Activated T-cell treated with anti-CD3 and anti-CD28 coated beads for 1 hour (primary cell): ENCODE results near the gene BCR.

Experiments
- DNase-seq: peaks from one replicate; pipeline ENCODE4 v3.0.0-alpha.2; 2020; ENCODE audit warnings: low read depth

BCR gene

DNA sequence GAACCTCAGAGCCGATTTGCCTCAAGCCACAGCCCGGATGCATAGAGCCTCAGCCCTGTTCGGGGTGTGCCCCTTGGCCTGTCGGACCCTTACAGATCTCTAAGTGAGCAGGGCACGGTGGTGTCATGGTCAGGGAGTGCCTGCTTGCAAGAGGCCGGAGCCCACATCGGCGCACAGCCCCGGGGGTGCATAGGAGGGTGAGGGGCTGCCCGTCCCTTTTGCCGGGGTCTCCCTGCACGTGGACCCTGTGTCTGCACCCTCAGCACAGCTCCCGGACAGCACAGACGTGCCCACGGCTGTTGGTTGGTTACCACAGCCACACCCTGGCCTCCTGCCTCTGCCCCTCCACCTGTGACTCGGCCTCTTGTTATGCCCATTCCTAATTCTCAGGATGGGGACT is 28.5 kb upstream of the BCR start:
- DNase-seq: no peak

DNA sequence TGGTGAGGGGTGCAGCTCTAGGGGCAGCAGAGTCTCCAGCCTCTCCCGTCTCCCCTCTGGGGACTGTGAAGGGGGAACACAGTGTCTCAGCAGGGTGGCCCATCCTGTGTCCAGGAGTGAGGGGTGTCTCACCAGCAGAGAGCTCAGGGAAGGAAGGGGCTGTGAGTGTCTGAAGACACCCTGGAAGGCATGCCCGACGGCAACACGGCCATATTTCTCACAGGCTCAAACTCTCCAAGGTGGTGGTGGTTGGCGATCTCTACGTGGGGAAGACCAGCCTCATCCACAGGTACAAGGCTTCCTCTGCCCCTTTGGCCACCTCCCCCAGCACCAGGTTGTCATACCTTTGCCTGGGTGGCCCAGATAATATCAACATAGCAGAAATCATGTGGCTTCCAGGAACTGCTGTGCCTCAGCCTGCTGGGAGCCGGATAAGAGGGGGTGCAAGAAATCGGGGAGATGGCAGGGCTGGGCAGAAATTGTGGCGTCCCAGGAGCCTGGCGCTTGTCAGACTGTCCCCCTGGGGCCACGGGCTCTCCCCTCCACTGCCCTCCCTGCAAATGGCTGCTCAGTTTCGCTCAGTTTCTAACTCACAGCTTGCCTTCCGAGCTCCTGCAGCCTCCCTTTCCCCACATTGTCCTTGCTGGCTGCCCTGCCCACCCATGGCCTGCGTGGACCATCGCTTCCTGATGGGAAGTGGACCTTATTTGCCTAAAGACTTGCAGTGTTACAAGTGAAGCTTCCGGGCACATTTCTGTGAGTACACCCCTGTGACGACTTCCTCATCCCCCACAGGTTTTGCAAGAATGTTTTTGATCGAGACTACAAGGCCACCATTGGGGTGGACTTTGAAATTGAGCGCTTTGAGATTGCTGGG is 27.8 kb upstream of the BCR start:
- DNase-seq: no peak

DNA sequence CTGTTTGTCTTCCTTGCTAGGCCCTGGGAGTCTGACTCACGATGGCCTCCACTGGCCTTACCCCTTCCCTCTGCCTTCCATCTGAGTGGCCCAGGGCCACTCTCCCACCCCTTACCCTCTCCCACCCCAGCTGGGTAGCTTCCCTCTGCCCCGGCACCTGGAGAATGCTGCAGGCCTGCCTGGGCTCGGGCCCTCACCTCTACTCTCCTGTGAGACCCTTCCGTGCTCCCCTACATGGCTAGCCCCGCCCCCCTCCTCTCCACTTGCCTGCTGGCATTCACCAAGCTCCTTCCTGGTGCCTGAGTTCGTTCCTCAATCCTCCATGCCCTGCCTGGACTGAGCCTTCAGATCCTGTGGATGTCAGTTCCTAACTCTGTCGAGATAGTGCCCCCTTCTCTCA is 26.3 kb upstream of the BCR start:
- DNase-seq: no peak

DNA sequence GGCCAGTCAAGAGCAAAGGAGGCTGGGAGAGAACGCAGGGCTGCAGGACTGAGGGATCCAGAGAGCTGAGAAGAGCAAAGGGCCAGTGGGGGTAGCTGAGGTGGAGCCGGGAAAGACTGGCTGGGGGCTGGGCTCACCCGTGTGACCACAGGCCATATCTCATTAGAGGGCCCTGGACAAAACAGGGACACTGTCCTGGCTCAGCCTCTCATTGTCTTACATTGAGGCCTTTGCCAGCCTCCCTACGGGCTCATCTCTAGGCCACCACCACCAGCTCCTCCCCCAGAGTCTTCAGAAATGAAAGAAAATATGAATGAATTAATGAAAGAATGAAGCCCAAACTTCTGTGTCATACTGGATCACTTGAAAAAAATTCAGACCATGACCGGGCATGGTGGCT is 25.8 kb upstream of the BCR start:
- DNase-seq: no peak

DNA sequence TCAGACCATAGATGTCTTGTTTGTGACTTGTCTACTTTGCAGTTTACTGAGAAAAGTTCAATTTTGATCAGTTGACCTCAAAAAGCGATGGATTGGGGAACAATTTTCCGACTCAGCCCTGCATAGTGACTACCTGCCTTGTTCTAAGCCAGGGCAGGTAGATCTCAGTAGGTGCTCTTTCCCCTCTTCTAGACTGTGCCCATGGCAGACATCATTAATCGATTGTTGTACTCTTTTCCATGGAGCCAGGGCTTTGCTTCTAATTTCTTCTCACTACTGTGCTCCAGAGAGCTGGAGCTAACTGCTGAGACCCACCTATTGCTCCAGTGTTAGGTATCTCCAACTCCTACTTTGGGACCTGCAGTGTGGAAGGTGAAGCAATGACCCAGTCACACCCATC is 25.2 kb upstream of the BCR start:
- DNase-seq: no peak

DNA sequence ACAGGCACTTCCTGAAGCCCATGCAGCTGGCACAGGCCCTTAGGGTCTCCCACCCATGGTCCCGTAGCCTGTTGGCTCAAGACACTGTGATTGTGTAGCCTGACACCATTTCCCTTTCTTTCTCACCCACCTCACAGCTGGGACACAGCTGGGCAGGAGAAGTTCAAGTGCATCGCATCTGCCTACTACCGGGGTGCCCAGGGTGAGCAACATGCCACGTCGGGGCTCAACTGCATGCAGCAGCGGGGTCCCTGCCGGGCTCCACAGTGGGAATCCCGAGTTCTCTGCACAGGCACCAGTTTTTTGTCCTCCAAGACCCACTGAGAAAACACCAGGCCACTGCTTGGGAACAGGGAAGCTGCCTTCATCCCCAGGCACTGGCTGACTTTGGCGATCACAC is 24.5 kb upstream of the BCR start:
- no peak for DNase-seq

DNA sequence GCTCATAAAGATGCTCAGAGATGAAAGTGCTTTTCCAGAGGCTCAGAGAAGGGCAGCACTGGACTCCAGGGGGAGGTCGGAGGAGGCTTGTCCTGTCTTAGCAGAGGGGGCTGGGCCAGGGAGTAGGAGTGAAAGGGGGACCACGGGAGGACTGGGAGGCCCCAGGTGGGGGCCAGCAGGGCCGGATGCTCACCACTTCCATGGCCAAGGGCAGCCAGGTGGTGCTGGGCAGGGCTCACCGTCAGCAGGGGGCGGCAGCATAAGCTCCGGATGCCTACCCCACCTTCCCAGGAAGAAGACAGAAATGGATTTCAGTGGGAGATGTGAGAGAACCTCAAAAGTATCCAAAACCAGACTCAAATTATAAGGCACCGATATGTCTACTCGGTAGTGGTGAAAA is 24.0 kb upstream of the BCR start:
- DNase-seq: no peak

DNA sequence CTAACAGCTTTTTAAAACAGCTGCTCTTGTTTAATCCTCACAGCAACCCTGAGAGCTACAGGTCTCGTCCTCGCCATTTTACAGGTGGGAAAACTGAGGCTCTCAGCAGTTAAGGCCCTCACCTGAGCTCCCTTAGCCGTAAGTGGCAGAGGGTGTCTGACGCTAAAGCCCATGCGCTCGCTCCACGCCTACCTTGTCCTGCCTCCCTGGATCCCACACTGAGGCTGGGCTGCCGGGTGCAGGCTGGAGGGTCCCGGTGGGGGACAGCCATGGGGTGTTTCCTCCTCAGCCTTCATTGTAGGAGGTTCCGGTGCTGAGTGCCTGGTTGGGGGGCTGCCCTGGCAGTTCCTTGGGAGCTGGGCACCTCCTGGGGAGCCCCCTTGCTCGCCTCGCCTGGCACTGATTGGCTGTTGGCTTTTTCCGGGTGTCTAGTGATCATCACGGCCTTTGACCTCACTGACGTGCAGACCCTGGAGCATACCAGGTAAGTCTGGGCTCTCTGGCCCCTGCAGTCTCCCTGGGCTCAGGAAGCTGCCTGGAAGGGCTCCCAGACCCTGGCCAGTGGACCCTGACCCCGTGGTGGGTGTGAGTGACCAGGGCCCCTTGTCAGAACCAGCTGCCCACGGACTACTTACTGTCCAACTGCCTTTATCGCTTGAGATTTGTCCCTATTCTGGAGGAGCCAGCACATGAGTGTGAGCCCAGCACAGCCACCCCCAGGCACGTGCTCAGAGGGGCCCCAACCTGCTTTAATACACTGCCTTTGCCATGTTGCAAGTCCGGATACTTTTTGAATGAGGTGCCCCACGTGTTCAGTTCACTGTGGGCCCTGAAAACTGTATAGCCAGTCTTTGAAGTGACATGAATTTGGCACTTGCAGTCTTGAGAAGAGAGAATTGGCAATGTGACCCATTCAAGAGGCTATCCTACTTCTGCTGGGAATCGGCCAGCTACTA is 22.5 kb upstream of the BCR start:
- no peak for DNase-seq

DNA sequence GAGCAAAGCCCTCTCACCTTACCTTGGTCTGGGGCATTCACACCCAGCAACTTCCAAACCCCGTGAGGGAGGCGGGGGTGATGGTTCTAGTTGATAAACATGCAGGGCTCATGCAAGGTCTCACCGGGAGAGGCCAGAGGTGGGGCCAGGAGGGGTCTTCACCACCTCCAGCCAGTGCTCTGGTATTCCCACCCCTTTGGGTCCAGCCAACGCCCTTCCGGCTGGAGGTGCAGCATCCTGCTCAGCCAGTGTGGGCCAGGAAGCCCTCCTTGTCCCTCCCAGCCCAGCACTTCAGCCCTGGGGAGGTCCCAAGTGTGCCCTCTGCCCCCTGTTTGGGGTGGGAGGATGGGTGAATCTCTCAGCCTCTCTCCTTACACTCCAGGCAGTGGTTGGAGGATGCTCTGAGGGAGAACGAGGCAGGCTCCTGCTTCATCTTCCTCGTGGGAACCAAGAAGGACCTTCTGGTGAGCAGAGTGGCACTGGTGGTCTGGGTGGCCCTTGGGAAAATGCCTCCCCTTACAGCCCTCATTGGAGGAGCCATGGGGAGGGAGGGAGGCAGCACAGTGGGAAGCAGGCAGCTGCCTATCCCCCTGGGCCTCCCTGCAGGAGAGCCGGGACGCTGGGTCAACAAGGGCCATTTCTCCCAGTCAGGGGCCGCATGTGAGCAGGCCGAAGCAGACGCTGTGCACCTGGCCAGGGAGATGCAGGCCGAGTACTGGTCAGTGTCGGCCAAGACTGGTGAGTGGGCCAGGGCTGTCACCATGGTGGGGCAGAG is 21.6 kb upstream of the BCR start:
- DNase-seq: no peak

DNA sequence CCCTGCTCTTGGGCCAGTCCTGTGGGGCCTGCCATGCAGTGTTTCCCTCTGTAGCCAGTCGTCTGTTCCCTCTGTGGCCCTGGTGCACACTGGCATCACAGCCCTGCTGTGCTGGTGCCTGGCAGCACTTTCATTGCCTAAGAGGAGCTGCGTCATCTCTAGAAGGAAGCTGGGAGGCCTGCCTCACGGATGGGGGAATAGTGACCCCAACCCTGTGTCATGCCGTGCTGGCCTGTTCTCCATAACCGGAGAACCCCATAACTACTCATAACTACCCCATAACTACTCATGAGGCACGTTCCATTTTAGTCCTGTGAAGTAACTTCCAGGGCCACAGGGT is 21.0 kb upstream of the BCR start:
- DNase-seq: no peak

DNA sequence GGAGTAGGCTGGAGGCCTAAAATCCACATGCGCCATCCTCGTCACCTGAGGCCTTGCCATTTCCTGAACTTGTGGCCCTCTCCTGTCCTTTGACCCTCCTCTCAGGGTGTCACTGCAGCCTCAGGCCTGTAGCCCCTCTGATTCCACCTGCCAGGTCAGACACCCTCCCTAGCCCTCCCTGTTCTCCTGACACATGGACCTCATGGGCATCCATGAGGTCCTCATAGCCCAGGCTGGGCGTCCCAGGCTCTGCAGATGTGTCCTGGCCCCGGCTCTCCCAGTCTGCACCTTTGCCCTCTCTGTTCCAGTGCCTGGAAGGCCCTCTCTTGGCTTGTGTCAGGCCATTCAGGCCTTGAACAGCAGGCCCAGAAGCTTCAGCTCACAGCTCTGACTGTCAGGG is 19.3 kb upstream of the BCR start:
- DNase-seq: no peak

DNA sequence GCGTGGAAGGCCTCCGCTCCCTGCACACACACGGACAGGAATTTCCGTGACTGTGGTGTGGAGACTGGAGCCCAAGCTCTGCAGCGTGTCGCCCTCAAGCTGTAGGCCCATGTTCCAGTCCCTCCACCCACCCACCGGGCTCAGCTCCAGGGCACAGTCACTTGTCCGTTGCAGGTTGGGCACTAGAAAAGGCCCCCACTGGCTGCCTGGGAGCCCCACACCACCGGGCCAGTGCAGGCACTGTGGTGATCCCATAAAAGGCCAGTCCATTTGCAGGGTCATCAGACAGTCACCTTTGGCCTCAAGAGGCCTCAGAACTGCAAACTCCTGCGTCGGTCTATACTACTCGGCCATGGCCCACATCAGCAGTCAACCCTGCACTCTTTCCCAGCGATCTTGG is 18.7 kb upstream of the BCR start:
- DNase-seq: no peak

DNA sequence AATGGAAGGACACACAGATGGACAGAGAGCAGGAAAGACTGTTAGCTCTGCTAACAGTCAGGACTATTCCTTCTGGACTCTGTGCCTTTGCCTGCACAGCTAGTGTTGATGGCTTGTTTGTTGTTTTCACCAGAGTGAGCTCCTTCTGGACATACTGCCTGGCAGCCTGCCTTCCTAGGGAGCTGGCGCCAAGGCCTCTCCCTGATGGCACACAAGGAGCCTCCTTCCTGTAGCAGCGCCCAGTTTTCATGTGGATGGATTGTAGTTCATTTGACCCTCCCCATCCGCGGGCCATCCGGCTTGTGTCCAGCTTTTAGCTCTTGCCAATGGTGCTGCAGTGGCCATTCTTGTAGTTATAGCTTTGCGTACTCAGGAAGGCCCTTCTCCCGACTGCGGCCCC is 16.6 kb upstream of the BCR start:
- no peak for DNase-seq

DNA sequence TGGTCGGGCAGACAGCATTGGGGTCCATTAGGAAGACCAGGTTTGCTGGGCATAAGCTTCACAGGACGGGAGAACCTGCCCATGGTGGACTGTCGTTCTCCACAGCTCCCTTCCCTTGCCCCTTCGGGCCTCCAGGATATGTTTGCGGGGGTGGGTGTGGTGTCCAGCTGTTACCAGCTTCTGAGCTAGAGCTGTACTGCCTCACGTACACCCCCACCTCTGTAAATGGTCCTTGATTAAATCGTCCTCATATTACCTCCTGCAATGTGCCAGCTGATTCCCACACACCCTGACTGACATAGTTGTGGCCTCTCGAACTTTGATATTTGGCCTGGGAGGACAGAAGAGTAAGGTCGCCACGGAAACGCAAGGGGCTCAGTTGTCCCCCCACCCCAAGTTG is 16.2 kb upstream of the BCR start:
- DNase-seq: no peak

DNA sequence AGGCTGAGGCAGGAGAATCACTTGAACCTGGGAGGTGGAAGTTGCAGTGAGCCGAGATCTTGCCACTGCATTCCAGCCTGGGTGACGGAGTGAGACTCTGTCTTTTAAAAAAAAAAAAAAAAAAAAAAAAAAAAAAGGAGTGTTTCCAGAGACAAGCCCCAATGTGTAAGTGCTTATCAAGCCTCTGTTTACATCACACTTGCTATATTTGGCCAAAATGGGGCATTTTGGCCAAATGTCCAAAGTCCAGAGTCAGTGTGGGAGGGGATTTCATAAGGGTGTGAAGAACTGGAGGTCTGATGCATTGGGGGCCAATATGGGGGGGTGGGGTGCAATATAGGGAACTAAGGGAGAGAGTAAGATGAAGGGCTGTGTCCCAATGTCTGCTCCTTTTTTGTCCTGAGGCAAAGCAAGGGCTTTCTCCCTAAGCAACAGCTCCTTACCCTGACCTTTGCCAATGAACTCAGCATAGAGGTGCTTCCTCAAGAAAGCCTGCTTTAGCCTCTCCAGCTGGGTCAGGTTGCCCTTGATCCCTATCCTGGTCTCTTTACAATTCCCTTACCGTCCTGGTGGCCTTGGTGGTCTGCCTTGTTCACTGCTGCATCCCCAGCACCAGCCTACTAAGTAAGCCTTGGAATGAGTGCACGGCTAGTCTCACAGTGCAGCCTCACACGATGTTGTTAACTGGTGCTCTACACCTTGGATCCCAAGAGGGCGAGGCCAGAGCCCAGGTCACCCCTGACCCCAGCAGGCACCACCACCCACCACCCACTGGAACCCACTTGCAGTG is 14.1 kb upstream of the BCR start:
- DNase-seq: no peak

DNA sequence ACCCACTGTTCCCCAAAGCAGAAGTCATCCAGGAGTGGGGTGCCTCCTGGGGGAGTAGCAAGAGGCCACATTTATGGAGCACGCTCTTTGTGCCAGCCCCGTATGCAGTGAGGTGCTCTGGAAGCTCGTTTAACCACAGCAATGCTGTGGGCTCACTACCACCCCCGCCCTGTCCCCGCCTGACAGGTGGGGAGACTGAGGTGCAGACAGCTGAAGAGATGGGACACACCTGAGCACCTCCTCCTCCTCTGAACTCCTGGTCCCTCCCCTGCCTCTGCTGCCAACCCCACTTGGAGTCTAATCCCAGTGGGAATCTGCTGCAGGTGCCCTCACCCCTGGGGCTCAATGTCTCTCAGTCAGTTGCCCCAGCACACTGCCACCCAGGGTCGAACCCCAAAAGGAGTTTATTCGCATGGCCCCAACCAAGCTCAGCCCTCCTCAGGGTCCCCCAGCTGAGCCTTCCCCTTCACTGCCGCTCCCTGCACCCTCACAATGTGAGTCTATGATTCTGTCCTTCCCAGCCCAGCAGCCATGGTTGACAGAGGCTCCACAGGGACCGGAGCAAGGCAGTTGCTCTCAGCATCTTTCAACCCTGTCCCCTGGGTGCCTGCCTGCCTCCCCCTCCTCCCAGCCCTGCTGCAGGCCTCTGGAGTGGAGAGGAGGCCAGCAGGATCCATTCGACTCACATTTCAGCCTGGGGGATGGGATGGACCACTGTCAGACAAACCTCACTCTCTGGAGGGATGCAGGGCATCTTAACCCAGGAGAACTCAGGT is 13.3 kb upstream of the BCR start:
- DNase-seq: no peak

DNA sequence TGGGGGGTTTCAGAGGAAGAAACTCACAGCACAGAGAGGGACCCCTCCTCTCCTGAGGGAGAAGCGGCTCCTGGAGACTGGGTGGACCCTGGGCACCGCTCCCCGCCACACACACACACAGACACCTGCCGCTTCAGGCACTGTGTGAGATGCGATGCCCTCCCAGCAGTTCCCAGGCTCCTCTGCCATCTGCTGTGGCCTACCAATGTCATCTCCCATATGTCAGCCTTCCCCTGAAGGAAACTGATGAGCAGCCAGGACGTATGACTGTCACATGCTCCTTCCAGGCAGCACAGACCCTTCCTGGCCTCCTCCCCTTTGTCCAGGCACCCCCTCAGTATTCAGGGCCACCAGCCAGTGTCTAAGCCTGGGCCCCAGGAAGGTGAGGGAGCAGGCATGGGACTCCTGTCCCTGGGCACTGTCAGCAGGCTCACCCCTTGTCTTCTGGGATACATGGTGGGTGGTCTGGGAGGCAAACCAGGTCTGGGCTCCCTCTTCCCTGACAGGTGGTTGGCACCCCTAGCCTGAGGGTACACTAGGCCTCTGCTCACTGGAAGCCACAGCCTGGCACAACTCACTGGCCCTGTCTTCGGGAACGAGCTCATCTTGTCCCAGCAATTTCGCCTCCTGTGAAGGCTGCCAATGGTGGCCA is 11.8 kb upstream of the BCR start:
- DNase-seq: no peak

DNA sequence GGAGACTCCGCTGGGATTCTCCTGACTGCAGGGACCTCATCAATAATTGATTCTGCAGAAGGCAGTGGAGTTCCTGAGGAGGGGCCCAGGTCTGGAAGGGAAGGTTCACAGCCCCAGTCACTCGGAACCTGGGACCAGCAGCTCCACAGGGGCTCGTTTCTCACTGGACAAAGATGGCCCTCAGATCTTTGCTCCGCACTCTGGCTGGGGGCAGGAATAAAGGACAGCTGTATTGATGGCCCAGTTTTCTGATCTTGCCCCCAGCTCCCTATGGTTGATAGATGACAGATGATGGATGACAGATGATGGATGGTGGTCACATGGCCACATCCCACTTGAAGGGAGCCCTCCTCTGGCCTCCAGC is 11.3 kb upstream of the BCR start:
- no peak for DNase-seq

DNA sequence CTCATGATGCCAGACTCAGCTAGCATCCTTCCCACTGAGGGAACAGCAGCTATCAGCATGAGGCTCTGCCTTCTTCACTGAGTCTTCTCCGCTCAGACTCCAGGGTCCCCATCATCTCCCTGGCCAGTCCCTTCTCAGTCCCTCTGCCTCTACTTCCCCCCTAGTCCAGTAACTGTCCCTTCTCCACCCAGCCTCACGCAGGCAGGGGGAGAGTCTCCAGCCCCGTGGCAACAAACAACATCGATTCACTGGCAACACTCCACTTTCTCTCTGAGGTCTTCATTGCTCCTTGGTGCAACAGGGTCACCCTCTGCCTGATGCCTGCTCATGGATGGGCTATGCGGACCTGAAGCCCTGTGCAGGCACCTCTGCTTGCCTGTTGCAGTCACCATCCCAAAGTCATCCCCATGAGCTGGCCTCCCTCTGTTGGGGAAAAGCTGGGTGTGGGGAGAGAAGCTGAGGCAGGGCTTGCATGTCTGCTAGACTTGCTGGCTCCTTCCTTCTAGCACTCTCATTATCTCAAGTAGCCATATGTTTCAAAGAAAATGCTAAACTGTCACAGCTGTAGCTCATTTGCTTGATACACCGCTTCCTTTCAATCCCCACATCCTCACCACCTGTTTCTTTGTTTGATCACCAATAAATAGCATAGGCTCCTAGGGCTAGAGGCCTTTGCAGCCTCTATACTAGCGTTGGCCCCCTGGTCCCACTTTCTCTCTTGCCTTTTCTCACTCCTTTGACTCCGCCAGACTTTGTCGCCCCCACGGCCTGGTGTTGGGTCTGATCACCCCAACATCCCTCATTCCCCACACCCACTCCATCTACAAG is 4.3 kb upstream of the BCR start:
- no peak for DNase-seq

DNA sequence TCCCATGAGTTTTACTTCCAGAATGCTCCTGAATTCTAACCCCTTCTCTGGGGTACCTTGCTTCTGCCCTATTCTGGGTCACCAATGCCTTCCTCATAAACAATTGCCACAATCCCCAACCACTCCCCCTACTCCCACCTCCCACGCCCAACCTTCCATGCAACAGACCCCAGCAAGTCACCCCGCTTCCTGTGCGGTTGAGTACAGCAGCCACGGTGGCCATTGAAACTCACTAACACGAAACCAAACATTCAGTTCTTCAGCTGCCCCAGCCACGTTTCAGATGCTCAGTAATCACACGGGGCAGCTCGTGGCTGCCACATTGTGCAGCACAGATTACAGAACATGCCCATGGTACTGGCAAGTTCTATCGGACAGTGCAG is 3.7 kb upstream of the BCR start:
- DNase-seq: no peak
